DMS153 (cell line): ENCODE data around the gene OR51D1.

Experiments
- DNase-seq: peaks from one replicate; lab custom pipeline; 2025; lab: John Stamatoyannopoulos, UW

OR51D1 gene

GRCh38 chr11:4636962-4637661 lies at the start of gene OR51D1:
Gene OR51D1 (plus strand): TSS chr11:4637477. CDS start chr11:4639791, 2,314 bp downstream.
- peak; percentile 80 for DNase-seq

DNA sequence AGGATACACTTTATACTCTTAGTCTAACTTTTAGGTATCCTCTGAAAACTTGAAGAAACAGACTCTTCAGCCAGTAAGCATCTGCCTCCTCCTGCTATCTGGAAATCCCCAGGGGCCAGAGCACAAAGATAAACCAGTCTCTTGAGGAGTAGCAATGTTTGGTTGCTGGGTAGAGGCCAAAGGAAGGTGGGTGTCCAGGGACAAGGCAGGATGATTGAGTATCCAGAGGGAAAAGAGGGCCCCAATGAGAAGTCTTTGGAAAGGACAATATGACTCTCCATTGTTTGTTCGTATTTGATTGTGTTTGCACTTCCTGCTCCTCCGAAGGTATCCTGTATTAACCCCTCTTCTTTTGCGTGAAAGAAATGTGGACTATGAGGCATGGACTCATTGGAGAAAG lies 48.3 kb upstream of the OR51D1 start:
- no peak for DNase-seq

DNA sequence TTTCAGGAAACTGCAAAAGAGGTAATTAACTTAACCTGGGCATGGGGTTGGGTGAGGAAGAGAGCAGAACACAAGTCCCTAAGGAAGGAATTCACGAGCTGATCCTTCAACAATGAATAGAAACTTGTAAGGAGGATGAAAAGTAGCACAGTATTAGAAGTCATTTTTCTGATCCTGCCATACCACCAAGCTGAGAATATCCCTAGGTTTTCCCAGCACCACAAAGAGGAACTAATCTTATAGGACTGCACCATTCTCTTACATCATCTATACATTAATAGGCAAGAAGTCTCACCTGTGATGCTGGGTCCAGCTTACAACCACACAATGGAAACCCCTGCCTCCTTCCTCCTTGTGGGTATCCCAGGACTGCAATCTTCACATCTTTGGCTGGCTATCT lies 43.5 kb upstream of the OR51D1 start, which contains the start of gene OR52I1:
TSS of gene OR52I1 (plus strand) at position 301 of the 400 bp plus-strand sequence. CDS start at position 301, 0 bp downstream.
- DNase-seq, result no peak

- DNase-seq, result no peak
Measured at GRCh38 chr11:4605057-4605456, 32.2 kb upstream of the OR51D1 start.

DNA sequence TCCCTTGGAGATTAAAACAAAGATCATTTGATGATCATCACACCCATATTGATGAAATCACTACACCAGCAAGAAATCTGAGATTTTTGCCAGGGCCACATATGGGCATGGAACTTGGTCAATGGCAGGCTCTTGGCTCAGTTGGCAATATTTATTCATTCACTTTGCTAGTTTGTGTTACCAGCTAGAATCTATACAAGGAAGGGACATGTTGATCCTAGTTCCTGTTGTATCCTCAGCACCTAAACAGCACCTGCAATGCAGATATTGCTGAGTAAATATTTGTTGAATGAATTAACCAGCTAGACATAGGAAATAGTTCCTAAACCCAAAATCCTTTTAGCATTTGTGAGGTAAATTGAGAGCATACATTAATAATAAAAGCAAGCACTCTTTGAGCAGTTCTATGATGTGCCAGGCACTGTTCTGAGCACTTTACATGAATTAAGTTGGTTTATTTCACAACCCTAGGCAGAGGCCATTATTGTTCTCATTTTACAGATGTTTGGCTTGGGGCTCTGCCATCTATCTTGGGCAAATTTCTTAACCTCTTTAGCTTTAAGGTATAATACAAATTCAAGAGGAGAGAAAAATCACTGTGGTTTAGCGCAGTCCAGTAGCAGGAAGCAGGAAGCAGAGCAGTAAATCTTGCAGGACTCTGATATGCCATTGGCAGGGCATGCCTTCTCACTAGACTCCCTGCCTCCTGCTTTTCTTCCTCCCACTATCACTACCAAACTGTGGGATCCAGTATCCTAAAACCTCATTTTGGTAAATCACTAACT lies 30.9 kb upstream of the OR51D1 start:
- peak; percentile 89 for DNase-seq

- DNase-seq, result no peak
Measured at GRCh38 chr11:4607096-4607495, 30.2 kb upstream of the OR51D1 start.

- DNase-seq, result peak; percentile 93
Measured at GRCh38 chr11:4607781-4608666, 29.3 kb upstream of the OR51D1 start, which contains the start of gene TRIM68. Gene TRIM68 (minus strand): TSS chr11:4608231. CDS start chr11:4605504, 2,727 bp downstream.

DNA sequence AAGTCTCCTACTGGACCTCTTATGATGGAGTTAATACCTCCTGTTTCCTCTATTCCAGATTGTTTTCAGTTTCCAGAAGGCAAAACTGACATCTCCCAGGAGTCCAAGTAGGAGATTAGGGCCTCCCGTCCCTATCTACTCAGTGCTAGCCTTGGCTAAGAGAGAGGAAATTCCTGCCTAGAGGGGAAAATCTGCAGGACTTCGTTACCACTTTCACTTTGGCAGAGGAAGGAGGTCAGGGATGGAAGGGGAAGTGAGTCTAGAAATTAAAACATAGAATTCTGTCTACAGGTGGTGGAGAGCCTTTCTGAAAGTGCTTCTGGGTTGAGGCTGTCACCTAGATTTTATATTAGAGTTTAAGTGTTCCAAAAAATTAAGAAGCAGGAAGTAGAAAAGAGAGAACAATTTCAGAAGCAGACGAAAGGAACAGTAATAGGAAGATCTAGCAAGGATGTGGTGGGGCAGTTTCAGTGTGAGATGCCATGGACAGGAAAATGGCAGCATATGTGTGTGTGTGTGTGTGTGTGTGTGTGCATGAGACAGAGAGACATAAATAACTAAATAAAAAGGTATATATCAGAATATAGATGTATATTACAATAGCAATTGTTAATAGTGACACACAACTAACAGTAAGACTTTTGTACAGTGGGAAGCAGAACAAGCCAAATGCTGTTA lies 26.9 kb upstream of the OR51D1 start:
- DNase-seq, result no peak

GRCh38 chr11:4611986-4612385 lies 25.3 kb upstream of the OR51D1 start:
- DNase-seq, result no peak

DNA sequence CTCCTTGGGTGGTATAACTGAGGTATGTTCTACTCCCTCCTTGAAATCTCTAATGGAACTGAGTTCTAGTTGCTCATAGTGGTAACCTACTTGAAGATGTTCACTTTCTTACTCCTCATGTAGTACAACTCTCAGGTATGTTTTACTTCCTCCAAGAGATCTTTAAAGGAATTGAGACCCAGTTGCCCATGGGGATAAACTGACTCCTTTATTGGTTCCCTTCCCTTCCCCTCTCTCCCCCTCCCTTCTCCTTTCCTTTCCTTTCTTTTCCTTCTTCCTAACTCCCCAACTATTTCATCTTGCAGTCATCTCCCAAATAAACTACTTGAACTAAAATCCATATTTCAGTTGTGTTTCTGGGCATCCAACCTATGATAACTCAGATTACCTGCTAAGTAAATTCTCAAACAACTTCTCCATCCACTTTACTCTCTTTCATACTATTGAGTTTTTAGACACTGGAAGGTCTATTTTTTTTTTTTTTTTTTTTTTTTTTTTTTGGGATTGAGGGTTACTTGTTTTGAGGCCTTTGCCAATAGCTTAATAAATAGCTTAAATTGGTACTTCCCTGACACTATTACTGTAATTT lies 21.3 kb upstream of the OR51D1 start:
- DNase-seq, result no peak

DNA sequence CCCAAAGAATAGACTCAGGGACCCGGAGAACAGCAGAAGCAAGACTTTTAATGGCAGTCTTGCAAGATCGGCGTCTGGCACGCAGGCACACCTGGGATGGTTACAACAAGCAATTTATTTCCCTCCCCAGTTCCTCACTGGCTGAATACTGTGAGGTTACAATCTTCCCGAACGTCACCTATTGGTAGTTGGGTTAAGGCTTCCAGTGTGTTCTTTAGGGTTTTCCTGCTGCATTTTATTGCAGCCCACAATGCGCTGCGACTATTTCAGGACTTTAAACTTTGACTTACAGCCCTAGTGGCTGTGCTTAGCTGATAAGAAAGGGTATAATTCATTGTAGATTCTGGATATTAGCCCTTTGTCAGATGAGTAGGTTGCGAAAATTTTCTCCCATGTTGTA lies 17.8 kb upstream of the OR51D1 start:
- DNase-seq, result no peak

GRCh38 chr11:4626207-4627099 lies 10.8 kb upstream of the OR51D1 start:
- peak; percentile 75 for DNase-seq

DNA sequence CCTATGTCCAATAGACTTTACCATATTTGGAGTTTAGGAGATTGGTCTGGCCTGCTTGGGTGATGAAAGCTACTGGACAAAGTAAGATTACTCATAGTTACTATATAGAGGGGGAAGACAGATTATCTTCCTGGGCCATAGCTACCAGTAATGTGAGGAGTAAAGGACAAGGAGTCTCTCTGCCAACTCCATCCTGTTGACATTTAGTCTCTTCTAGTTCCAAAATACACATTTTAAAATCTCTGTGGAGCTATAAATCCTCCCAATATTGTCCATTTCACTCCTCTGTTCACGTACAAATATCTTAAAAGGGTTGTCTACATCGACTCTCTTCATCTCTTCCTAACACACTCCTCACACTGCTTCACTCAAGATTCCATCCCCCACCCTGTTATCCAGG lies 1.1 kb upstream of the OR51D1 start:
- DNase-seq, result no peak

DNA sequence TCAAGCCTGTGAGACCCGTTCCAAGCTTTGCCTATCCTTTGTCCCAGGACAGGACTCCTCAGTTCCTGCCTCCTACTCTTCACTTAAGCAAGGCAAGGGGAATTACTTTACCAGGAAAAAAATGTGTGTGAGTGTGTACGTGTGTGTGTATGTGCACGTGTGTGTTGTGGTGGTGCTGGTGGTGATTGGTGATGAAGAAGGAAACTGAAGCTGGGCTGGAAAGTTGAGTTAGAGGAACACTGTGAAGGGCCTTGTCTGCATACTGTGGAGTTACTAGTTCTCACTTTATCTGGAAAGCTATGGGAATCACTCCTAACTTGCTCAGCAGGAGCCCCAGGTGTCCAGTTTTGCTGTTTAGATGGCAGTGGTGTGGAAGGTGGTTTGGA lies 378 bp downstream of the OR51D1 start:
- DNase-seq, result no peak

DNA sequence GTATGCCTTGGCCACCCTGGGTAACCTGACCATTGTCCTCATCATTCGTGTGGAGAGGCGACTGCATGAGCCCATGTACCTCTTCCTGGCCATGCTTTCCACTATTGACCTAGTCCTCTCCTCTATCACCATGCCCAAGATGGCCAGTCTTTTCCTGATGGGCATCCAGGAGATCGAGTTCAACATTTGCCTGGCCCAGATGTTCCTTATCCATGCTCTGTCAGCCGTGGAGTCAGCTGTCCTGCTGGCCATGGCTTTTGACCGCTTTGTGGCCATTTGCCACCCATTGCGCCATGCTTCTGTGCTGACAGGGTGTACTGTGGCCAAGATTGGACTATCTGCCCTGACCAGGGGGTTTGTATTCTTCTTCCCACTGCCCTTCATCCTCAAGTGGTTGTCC lies 2.7 kb downstream of the OR51D1 start:
- no peak for DNase-seq

DNA sequence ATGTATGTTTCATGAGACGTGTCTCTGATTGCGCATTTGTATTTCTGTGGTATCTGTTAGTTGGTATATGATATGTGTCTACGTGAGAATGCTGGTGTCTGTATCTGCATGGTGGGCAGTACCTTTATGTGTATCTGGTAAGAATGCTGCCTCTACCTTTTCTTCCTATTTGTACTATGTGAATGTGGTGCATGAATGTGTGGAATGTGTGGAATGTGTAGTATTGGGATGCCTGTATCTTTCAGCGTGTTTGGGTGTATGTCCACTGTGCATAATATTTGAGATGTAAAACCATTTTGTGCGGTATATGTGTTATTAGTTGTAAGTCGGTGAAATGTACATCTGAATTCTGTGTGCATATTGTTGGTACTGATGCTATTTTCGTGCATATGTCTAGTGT lies 4.2 kb downstream of the OR51D1 start:
- DNase-seq, result no peak

DNA sequence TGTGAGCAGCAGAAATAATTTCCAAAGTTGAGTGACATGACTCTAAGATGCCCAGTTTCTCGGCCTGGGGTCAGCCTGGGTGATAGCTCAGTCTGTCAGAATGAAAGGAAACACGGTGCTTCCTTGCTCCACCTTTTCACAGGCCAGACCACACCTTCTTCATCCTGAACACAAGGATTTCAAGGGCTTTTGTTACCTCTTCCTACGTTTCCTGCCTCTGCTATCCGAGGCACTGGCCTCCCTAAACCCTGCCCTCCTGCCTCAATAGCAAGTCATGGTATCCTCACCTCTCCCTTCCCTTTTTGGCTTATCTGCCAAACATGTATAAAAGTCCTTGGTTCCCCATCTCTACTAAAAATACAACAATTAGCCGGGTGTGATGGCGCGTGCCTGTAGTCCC lies 4.8 kb downstream of the OR51D1 start:
- DNase-seq, result no peak

GRCh38 chr11:4643076-4643475 lies 5.8 kb downstream of the OR51D1 start:
- no peak for DNase-seq

DNA sequence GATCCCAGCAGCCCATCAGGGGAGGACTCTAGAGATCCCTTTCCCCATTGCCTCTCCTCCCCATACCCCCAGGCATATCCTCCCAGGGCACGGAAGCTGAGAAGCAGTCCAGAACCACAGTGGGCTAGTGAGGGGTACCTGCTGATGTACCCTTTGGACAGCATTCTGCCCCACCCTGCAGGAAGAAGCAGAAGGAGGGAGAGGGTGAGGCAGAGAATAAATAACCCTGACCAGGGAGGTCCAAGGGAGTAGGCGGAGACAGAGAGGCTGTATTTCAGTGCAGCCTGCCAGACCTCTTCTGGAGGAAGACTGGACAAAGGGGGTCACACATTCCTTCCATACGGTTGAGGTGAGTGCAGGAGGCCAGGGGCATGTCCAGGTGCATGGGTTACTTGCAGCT lies 6.4 kb downstream of the OR51D1 start, which contains the start of gene OR51E1:
TSS of gene OR51E1 (plus strand) at position 301 of the 400 bp plus-strand sequence. CDS start 8,545 bp downstream, outside the sequence.
- DNase-seq, result no peak

- no peak for DNase-seq
Measured at GRCh38 chr11:4644233-4644632, 7.0 kb downstream of the OR51D1 start.
